Daoy (cell line): Measurements from ENCODE around the gene FMN2. TPM values are rescaled to one million over a fixed set of nuclear protein-coding genes. Genes with fewer than 3 reads are reported as not detected.
A peak's percentile ranks its signal among the peaks of the same experiment; 100 is the strongest.

Experiments used
- DNase-seq: peaks from one replicate; pipeline ENCODE4 v3.0.0-alpha.2; 2015; ENCODE audit warnings: low read depth
- total RNA-seq: library from RNA; depleted of rRNA; stranded (reverse); fragments of >200 nt; shearing (Covaris generic); gene quantifications from 2 replicates; pipeline ENCODE4 v1.2.3, GENCODE V29; 2014

Gene FMN2
- total RNA-seq, 1 experiment from 2014 or later: 1.1 TPM

- DNase-seq: no peak
These were observed 331.7 kb downstream of the FMN2 start for GRCh38 chr1:240423246-240423924.

DNA sequence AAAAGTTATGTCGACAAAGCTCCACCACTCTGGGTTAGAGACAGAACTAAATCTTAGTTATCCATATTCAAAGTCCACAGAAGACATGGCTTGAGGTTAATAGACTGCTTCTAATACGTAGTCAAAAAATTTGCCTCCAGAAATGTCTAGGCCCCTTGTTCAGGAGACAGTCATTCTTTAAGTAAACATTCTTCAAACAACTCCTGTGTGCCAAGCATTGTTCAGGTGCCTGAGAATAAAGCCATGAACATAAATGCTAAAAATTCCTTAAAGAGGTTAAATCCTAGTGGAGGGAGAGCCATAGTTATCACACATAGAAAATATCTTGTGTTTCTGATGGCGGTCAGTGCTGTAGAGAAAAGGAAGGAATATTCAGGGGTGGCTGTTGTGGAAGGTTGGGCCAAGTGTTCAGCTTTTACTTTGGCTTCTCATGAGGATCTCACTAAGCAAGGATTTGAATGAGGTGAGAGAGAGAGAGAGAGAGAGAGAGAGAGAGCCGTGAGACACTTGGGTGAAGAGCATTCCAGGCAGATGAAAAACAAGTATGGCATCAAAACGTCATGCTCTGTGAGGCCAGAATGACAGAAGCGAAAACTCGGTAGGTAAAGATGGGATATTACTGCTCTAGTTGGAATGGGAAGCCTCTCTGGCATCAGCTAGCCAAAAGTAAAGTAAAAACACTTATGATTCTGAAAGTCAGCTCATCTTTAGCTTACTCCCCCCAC lies 333.2 kb downstream of the FMN2 start:
- no peak for DNase-seq

DNA sequence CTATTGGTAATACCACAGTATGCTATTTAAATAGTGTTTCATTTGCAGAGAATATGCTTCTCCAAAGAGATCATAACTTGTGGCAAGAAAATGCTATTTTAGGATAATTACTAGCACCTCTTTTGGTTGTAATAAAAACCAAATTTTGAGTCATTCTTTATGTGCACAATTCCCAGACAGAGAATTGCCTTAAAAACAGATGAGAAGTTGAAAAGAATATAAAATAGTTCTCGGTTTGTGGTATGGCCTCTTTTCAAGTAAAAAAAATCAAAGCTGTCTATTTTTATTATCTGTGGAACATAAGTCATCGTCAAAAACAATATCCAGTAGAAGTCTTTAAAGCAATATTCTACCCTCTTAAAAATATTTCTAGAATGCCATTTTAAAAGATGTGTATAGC lies 334.4 kb downstream of the FMN2 start:
- no peak for DNase-seq

GRCh38 chr1:240435996-240436566 lies 344.4 kb downstream of the FMN2 start:
- DNase-seq: no peak

- DNase-seq: no peak
These were observed 350.0 kb downstream of the FMN2 start for GRCh38 chr1:240441669-240442068.

DNA sequence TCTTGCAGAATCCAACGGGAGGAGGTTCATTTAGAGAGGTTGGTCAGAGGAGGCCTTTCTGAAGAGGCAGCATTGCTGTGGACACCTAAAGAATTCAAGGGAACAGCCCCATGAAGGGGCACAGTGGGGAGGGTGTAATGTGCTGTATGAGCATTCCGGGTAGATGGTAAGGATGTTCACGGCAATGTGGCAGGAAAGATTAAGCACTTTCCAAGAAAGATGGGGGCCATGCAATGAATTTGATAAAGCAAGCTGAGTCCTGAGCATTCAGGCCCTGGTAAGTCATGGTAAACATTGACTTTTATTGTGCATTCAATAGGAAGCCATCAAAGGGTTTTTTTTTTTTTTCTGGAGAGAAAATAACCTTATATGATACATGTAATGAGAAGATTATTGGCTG lies 353.7 kb downstream of the FMN2 start:
- DNase-seq: no peak

GRCh38 chr1:240455228-240455821 lies 363.6 kb downstream of the FMN2 start:
- DNase-seq: peak; percentile 7

DNA sequence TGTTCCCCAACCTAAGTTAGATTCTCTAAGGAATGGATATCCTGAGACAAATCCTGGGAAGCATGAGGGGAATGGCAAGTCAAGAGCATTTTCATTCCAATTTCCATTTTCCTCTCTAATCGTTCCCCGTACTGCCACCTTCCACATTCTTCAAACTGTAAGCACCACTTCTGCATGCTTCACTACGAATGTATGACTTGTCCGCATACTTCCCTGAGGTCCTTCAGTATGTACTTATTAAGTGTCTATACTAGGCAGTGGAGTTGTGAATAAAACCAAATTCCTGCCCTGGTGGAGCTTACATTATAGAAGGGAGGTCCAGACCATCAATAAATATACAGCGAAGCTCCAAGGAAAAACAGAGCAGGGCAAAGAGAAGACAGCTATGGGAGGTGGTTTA lies 365.5 kb downstream of the FMN2 start:
- DNase-seq: no peak

DNA sequence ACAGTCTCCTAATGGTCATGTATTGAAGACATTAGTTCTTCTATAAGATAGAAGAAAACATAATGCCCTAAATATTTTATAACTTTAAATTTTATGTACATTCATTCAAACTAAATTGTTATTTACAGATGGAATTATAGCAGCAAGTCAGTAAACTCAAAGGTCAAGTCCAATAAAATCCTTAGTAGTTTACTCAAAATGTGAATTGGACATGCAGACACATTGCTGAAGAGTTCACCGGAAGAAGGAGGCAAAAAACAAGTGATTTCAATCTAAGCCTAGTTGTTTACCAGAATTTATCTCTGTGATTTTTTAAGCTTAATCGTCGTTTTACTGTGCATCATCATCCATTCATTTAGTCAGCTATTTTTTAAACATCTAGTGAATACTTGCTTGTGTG lies 370.6 kb downstream of the FMN2 start:
- DNase-seq: no peak

GRCh38 chr1:240462766-240463395 lies 371.2 kb downstream of the FMN2 start:
- DNase-seq: no peak

- DNase-seq: no peak
These were observed 372.4 kb downstream of the FMN2 start for GRCh38 chr1:240464099-240464498.

- DNase-seq: no peak
These were observed 373.9 kb downstream of the FMN2 start for GRCh38 chr1:240465531-240465940.

DNA sequence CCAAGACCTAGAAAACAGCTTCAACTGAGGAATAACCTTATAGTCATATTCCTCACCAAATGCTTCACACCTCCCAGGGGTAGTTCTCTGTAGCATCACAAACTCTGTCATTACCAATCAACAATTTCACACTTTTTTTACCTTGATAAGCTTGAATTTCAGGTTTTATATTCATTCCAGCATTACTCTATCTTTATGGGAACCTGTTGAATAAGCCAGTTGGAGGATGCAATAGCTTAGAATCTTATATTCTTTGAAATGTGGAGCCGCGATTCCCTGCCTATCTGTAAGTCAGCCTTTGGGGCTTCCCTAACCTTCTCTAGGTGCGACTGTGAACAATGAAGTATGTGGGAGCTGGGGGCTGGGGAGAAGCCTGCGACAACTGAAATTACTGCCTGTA lies 374.8 kb downstream of the FMN2 start:
- no peak for DNase-seq

- no peak for DNase-seq
These were observed 376.2 kb downstream of the FMN2 start for GRCh38 chr1:240467895-240468294.

GRCh38 chr1:240468656-240469055 lies 377.0 kb downstream of the FMN2 start:
- DNase-seq: no peak

GRCh38 chr1:240474133-240474614 lies 382.5 kb downstream of the FMN2 start:
- peak; percentile 27 for DNase-seq

GRCh38 chr1:240475832-240476231 lies 384.1 kb downstream of the FMN2 start:
- no peak for DNase-seq

- DNase-seq: no peak
These were observed 386.9 kb downstream of the FMN2 start for GRCh38 chr1:240478536-240478935.

- DNase-seq: no peak
These were observed 393.2 kb downstream of the FMN2 start for GRCh38 chr1:240484804-240485443.

DNA sequence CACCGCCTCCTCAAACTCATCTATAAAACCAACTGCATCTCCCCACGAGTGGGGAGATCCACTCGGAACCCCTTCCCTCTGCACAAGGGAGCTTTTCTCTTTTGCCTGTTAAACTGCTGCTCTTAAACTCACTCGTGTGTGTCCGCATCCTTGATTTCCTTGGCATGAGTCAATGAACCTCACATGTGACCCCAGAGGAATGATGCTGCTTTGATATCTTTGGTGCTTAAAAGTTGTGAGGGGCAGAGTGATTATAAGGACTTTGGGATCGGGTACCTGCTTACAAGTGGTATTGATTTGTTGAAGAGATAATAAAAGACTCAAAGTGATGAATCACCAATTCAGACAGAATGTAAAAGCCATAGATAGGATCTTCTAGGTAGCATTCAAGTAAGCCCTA lies 394.9 kb downstream of the FMN2 start:
- DNase-seq: no peak

GRCh38 chr1:240487493-240487892 lies 395.8 kb downstream of the FMN2 start:
- no peak for DNase-seq

DNA sequence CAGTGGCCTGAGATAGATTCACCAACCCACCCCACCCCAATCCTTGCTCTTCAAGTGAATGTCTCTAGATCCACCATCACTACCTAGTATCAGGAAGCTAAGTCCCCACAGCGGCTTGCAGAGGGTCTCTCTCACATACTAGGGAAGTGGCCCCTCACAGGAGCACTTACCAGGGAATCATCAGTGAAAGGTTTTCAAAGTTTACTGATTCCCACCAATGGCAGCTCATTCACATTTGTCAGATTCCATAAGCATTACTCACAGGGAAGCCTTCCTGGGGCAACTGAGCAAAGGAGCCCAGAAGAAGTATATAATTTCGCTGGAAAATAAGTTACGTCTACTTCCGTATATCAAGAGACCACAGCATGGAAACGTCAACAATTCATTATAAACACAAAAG lies 399.5 kb downstream of the FMN2 start:
- DNase-seq: peak; percentile 56
